Measurements from ENCODE around the gene SLC35B4. TPM values are rescaled to one million over a fixed set of nuclear protein-coding genes. Genes with fewer than 3 reads are reported as not detected.

The SLC35B4 gene
- total RNA-seq, 5 donors from 2014 or later (not counting 1 experiment from before 2014, with no cell fraction given), result 12.6 to 14.0 (median 13.5) TPM

Other genes starting within 250 kb of the SLC35B4 start
- gene LRGUK, start 189.6 kb downstream of the SLC35B4 start, total RNA-seq, result under 1 TPM; 0.09 to 0.51 (median 0.22) TPM
- gene AKR1B1, start 142.2 kb upstream of the SLC35B4 start, total RNA-seq, result 10 to 100 TPM; 64.3 to 92.4 (median 85.3) TPM
- under 1 TPM in 2 of 5 donors, not detected in 3; 0.32 to 0.33 TPM for gene AKR1B10, start 210.6 kb upstream of the SLC35B4 start, total RNA-seq
- gene AKR1B15, start 232.2 kb upstream of the SLC35B4 start, total RNA-seq, result not detected

Measured in T-cell (primary cell).